GM19397 (cell line): ENCODE measurements around the gene PAK4.
"Not testable (repeated sequence)": the region's sequence is repeated elsewhere in the genome, so short reads cannot be mapped to it uniquely, and the experiment has no call there.

Experiments used
- ATAC-seq: cut with Tn5 transposase; IDR thresholded peaks from one replicate; pipeline ENCODE4 v1.9.1; 2021; ENCODE audit warnings: mild to moderate bottlenecking, moderate library complexity; ENCODE audit not compliant: unreplicated experiment

PAK4 gene

DNA sequence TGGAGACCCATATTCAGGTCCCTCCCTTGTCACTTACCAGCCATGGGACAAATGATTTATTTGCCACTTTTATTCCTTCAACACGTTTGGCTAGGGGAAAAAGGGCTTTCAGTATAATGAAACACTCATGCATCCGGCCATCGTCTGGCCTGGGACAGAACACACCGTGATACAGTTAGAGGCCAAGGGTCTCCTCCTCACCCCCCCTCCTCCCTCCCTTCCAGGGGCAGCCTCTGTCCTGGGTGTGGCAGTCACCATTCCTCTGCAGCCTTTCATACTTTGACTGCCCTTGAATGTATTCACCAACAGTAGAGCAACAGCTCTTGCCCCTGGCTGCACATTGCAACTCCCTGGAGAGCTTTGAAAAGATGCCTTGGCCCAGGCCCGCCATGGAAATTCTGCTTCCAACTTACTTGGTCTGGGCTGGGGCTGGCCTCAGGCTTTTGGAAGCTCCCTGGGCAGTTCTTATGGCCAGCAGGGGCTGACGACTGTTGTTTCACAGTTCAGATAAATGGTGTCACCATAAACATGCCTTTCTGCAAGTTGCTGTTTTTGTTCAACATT, 3.0 kb downstream of the PAK4 start:
- ATAC-seq = no peak

DNA sequence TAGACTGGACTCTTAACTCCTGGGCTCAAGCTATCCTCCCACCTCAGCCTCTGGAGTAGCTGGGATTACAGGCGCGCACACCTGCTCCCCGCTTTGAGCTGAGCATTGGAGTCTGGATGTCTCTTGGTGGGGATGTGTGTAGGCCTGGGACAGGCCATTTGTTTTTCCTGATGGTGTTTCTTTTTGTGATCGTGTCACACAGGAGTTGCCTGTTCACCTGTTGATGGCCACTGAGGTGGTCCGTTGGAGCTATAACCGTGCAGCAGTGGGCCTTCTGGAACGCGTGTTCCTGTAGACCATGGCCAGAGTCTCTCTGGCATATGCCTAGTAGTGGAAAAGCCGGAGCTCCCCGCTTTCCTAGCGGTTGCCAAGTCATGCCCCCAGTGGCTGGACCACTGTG, 3.5 kb downstream of the PAK4 start:
- ATAC-seq = no peak

- ATAC-seq = no peak
Observed at GRCh38 chr19:39130337-39131254, 5.0 kb downstream of the PAK4 start.

DNA sequence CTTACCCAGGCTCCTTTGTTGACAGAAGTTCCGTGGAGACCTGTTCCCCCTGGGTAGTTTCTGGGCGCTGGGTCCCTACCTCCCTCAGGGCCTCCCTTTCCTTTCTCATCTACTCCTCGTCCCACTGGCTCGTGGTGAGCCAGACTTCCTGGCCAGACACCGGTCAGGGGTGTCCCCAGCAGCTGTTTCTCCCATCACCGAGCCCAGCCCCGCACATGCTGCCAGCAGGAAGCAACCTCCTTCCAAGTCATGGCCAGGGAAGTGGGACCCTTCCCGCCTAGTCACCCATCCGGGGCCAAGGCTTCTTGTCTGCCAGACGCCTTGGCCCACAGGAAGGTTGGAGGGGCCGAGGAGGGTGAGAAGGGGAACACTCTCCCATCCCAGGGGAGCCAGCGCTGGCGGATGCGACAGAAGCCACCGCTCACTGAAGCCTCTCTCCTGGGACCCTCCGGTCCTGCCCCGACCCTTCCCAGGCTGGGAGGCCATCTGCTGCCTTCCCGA, 5.7 kb downstream of the PAK4 start:
- no peak for ATAC-seq

DNA sequence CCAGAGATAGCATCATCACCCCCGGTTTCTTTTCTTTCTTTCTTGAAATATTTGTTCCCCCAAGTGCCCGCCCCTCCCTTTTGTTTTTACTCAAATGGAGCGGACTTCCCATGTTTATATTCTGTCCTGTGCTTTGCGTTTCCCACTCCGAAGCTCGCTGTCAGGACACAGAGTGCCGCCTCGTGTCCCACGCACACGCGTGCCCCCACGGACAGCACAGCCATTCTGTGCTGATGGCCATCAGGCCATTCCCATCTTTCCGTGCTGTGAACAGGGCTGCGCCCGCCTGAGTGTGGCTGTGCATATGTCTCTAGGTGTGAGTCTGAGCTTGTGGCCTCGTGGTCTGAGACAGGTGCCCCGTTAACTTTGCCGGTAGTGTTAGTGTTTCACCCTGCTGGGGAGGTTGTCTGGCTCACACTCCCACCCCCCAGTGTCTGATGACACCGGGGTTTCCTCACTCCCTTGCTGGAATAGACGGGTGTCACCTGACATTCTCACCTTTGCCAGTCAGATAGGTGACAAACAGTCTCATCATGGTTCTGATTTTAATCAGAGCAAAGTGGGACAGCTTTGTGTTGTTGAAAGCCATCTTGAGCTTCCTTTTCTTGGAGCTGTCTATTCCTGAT, 6.9 kb downstream of the PAK4 start:
- ATAC-seq = no peak

DNA sequence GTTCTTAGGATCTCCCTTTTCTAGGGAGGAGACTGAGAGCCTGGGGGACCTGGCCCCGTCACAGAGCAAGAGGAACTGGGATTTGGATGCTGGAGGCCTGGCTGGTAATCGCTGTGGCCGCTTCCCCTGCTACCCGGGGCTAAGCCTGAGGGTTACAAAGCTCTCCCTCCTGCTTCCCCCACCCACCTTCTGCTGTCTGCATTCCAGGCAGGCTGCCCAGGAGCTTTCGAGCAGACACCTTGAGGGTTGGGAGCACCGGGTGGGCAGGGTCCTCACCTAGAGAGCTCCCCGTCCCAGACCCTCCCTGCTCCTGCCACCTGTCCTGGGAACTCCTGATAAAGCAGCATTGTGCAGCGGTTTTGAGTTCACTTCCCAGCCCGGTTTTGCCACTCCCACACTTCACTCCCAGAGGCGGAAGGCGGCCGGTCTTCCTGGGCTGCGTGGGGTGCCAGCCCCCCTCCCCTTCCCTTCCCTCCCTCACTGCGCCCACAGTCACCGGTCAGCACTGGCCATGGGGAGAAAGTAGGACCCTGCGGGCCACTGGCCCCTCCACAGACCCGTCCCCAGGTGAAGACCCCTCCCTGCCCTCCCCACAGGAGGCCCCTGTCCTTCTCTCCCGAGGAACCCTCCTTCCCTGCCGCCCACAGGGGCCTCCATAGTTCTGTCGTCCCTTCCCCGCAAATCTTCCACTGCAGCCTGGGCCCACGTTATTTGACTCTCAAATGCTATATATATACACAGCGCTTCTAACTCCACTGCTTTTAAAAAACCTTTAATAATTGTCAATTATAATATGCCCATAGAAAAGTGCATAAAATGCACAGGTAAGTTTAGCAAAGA, 8.1 kb downstream of the PAK4 start:
- ATAC-seq = no peak

GRCh38 chr19:39135701-39136100, 10.1 kb downstream of the PAK4 start:
- no peak for ATAC-seq

DNA sequence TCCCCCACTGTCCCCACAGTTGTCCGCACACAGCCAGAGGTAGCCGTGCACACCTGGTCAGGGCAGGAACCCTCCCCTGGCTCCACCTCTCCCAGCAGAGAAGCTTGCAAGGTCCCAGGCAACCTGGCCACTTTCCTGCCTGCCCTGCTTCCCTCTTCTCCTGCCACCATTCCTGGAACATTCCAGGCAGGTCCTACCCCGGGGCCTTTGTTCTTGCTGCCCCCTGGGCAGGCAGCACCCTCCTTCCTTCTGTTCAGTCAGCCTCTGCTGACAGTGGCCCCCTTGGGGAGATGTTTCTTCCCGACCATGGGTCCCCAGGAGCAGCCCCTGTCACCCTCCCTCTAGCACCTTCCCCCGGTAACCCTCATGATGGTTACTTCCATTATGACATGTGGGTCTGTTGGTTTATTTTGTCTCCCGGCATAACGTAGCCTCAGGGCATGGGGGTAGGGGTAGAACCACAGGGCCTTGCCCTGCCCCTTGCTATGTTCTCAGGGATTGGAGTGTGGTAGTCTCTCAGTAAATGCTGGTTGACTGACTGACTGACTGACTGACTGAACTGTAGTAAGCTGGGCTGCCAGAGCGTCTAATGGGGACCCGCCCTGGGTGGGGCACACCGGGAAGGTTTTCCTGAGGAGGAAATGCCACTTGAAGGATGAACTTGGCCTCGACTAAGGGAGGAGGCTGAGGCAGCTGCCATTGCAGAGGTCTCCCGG, 10.8 kb downstream of the PAK4 start:
- ATAC-seq = no peak

GRCh38 chr19:39137131-39137530, 11.5 kb downstream of the PAK4 start:
- no peak for ATAC-seq

DNA sequence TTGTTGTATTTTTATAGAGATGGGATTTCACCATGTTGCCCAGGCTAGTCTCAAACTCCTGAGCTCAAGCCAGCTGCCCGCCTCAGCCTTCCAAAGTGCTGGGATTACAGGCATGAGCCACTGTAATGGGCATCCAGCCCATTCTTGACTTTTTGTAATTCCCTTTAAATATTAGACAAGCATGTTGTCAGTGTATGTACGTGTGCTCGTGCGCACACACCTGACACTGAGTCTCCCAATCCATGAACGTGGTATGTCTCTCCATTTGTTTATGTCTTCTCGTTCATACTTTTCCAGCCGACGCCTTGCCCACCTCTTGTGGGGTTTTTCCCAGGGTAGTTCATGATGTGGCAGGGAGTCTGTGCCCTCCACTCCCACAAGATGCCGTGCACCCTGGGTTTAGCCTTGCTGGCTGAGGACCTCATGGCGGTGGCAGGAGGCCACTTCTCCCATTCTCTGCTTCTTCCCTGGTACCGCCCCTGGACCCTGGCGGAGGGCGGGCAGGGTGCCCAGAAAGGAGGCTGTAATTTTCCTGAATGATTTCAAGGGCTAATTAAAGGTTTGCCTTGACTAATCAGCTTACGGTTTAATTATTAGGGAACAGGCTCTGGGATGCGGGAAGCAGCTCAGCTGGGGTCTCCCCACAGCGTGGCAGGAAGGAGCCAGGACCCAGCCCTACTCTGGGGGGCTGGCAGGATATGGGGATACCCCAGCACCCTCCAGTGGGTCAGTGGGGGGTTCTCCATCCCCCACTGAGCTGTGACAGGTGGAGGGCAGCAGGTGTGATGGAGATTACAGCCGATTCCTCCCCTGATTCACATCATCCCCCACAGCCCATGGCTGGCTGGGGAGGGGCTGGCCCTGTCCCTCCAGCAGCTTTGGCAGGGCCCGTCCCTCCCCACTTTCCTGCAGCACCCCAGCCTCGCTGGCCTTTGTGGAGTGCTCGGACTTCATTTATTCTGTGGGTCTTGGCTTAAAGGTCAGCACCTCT, 12.9 kb downstream of the PAK4 start:
- no peak for ATAC-seq

DNA sequence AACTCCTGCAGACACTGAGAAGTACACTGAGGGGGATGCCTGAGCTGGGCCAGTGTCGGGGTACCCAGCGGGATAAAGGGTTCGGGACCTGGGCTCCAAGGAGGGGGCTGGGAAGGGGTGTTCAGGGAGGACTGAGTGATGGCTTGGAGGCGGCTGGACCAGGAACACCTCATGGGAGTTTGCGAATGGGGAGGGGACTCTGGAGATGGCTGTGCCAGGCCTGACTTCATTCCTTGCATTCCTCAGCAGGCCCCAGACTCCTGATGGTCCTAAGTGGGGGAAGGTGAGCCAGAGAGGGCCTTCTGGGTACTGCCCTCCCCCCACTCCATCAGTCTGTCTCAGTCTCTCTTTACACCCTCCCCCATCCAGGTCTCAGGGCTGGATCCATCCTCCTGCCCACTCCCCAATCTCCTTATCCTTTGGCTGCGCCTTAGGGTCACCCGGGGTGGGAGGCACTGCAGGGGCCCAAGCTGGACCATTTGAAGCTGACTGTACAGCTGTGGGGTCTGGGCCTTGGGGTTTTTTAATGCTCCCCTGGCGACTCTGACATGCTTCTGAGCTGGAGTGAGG, 13.8 kb downstream of the PAK4 start:
- no peak for ATAC-seq

GRCh38 chr19:39139971-39140453, 14.4 kb downstream of the PAK4 start:
- ATAC-seq = no peak

DNA sequence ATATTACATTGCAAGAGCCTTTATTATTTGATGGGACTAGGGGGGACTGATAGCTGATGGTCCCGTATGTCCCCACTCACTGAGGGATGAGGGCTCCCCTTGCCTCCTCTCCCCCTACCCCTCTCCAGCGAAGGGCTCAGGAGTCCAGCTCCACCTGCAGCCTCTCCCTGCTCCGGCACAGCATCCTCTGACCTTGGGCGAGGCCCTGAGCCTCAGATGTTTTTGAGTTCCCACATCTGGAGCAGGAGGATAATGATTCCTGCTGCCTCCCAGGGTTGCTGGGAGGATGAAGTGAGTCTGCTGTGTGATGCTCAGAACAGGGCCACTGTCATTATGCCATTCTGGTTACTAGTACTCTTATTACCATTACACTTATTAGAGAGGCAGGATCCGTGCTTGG, 15.0 kb downstream of the PAK4 start:
- no peak for ATAC-seq

GRCh38 chr19:39141929-39142328, 16.3 kb downstream of the PAK4 start:
- ATAC-seq = no peak

DNA sequence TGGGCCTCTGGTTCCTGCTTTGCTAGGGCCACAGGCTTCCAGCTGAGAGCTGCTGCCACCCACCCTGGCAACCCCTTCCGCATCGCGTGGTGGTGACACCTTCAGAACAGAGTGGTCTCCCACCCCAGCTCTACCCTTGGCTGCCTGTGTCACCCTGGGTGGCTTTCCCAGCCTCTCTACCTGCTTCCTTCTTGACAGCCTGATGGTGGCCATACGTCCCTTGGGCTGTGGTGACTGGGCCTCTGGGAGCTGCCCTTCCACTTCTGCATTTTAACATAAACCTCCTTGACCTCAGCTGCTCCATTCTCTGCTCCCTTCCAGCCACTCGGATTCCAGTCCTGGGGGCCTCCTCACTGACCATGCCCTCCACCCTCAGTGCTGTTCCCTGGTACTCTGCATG, 17.0 kb downstream of the PAK4 start:
- ATAC-seq = no peak

- not testable (repeated sequence) for ATAC-seq
Observed at GRCh38 chr19:39143757-39144289, 18.2 kb downstream of the PAK4 start.

DNA sequence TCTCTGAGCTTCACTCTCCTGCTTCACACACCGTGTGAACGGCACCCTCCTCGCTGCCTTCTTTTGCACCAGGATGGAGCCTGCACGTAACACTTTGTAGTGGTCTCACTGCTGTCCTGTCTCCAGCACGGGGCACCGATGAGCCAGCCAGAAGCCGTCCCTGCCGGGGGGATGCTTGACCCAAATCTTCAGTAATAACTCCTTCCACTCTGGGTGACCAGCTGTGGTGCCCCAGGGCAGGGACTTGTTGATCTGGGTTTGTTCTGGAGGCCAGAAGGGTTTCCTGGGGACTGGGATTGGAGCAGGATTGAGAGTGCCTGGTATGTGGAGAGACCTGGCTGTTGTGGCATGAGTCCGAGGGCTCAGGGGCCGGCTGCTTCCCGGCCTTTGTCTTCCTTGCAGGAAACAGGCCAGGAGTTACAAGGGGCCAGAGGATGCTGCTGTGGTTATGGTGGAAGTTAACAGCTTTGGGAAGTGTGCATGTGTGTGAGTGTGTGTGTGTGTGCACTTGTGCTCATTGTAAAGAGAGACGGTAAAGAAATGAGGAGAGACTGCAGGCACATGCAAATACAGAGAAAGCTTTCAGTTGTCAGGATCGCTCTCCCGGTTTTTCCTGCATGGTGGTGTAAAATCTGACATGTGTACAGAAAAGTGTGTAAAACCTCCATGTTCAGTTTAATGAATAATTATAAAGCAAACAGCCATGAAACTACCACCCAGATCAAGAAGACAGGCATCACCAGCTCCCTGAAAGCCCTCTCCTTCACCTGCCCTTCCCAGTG, 18.9 kb downstream of the PAK4 start:
- no peak for ATAC-seq
